ENCODE measurements around the gene FMN2.
A peak's percentile ranks its signal among the peaks of the same experiment; 100 is the strongest.
"Not testable (repeated sequence)": the region's sequence is repeated elsewhere in the genome, so short reads cannot be mapped to it uniquely, and the experiment has no call there.

FMN2 gene

GRCh38 chr1:240145120-240145519, 53.4 kb downstream of the FMN2 start:
- no peak for DNase-seq

- DNase-seq, result no peak
Measured at GRCh38 chr1:240148333-240148732, 56.6 kb downstream of the FMN2 start.

GRCh38 chr1:240149484-240150094, 57.9 kb downstream of the FMN2 start:
- peak; percentile 14 for DNase-seq

GRCh38 chr1:240151136-240151735, 59.6 kb downstream of the FMN2 start:
- DNase-seq, result peak; percentile 1

- no peak for DNase-seq
Measured at GRCh38 chr1:240152611-240153297, 61.1 kb downstream of the FMN2 start.

- no peak for DNase-seq
Measured at GRCh38 chr1:240155605-240156004, 63.9 kb downstream of the FMN2 start.

- DNase-seq, result no peak
Measured at GRCh38 chr1:240164742-240165141, 73.1 kb downstream of the FMN2 start.

- DNase-seq, result no peak
Measured at GRCh38 chr1:240169188-240169587, 77.5 kb downstream of the FMN2 start.

- no peak for DNase-seq
Measured at GRCh38 chr1:240170266-240170665, 78.6 kb downstream of the FMN2 start.

GRCh38 chr1:240170806-240171205, 79.1 kb downstream of the FMN2 start:
- DNase-seq, result no peak

GRCh38 chr1:240171907-240172306, 80.2 kb downstream of the FMN2 start:
- no peak for DNase-seq

GRCh38 chr1:240173836-240174235, 82.2 kb downstream of the FMN2 start:
- DNase-seq, result no peak

- DNase-seq, result no peak
Measured at GRCh38 chr1:240174734-240175133, 83.1 kb downstream of the FMN2 start.

GRCh38 chr1:240178366-240178765, 86.7 kb downstream of the FMN2 start:
- no peak for DNase-seq

GRCh38 chr1:240184682-240185081, 93.0 kb downstream of the FMN2 start:
- DNase-seq, result not testable (repeated sequence)

- DNase-seq, result no peak
Measured at GRCh38 chr1:240188139-240188538, 96.5 kb downstream of the FMN2 start.

- DNase-seq, result peak; percentile 54
Measured at GRCh38 chr1:240189386-240189989, 97.8 kb downstream of the FMN2 start.

GRCh38 chr1:240190881-240191401, 99.3 kb downstream of the FMN2 start:
- DNase-seq, result peak; percentile 45

GRCh38 chr1:240192851-240193250, 101.2 kb downstream of the FMN2 start:
- DNase-seq, result no peak

GRCh38 chr1:240193679-240194078, 102.0 kb downstream of the FMN2 start:
- DNase-seq, result peak; percentile 44

GRCh38 chr1:240194120-240194519, 102.4 kb downstream of the FMN2 start:
- no peak for DNase-seq

- DNase-seq, result no peak
Measured at GRCh38 chr1:240198376-240198775, 106.7 kb downstream of the FMN2 start.

GRCh38 chr1:240199758-240200645, 108.3 kb downstream of the FMN2 start:
- no peak for DNase-seq

Measured in activated CD4-positive, alpha-beta T cell treated with anti-CD3 and anti-CD28 coated beads, Interleukin-2, amount 50 U/mL, for 16 hours (primary cell).